ENCODE data around the gene PAX8. TPM values are rescaled to one million over a fixed set of nuclear protein-coding genes. Genes with fewer than 3 reads are reported as not detected.

Gene PAX8
- total and polyA plus RNA-seq, 2 of the 13 experiments (the other 11 are each of a cell fraction or from before 2014, with no cell fraction given), result 1.5 to 8.8 TPM

- TF ChIP-seq ZNF143 (CRISPR knock-in tag; IDR thresholded peaks at IDR 0.05) (no peak), TCF7 (IDR thresholded peaks at IDR 0.05; ENCODE audit: low read depth) (no peak), KDM4B (CRISPR knock-in tag; IDR thresholded peaks at IDR 0.05) (no peak), IRX3 (CRISPR knock-in tag; IDR thresholded peaks at IDR 0.05; ENCODE audit: borderline replicate concordance, low read depth) (no peak), FOXK2 (IDR thresholded peaks at IDR 0.05) (no peak), ZBTB42 (CRISPR knock-in tag; IDR thresholded peaks at IDR 0.05) (peak; percentile 68; the same call in 1 of the 2 replicates), ZNF510 (CRISPR knock-in tag; IDR thresholded peaks at IDR 0.05; ENCODE audit: low read depth) (no peak), BRCA1 (CRISPR knock-in tag; IDR thresholded peaks at IDR 0.05) (no peak), THAP8 (CRISPR knock-in tag; IDR thresholded peaks at IDR 0.05; ENCODE audit: borderline replicate concordance) (peak; percentile 91; the same call in 1 of the 2 replicates), HCFC1 (IDR thresholded peaks at IDR 0.05; ENCODE audit: low read depth, low read length) (no peak), ATF7 (IDR thresholded peaks at IDR 0.05) (no peak), ATF7 (CRISPR knock-in tag; IDR thresholded peaks at IDR 0.05) (0 out of 2 replicates have a peak, but pooled peaks have one; percentile 23), SP4 (CRISPR knock-in tag; IDR thresholded peaks at IDR 0.05) (peak; percentile 84), ZGPAT (CRISPR knock-in tag; IDR thresholded peaks at IDR 0.05) (peak; percentile 93), ZNF607 (CRISPR knock-in tag; IDR thresholded peaks at IDR 0.05; ENCODE audit: borderline replicate concordance) (peak; percentile 93), EED (CRISPR knock-in tag; IDR thresholded peaks at IDR 0.05) (peak; percentile 98), POLR2A (IDR thresholded peaks at IDR 0.05; ENCODE audit: insufficient read depth in 1 of 2, low read depth in 2 of 2, low read length in 2 of 2) (peak in 1 of 2 experiments; percentile 64; a peak in 2 of 4 replicates), HOXA9 (CRISPR knock-in tag; IDR thresholded peaks at IDR 0.05; ENCODE audit: borderline replicate concordance) (peak; percentile 12), ZC3H4 (CRISPR knock-in tag; IDR thresholded peaks at IDR 0.05; ENCODE audit: borderline replicate concordance) (no peak), ZNF567 (CRISPR knock-in tag; IDR thresholded peaks at IDR 0.05; ENCODE audit: borderline replicate concordance) (no peak), ZSCAN29 (CRISPR knock-in tag; conservative IDR thresholded peaks at IDR 0.05) (peak; percentile 47; the same call in 1 of the 2 replicates), MBD4 (IDR thresholded peaks at IDR 0.05; ENCODE audit: borderline replicate concordance, low read length) (no peak), THRA (CRISPR knock-in tag; IDR thresholded peaks at IDR 0.05; ENCODE audit: borderline replicate concordance) (no peak)
- TF ChIP-seq, protein P1, sequence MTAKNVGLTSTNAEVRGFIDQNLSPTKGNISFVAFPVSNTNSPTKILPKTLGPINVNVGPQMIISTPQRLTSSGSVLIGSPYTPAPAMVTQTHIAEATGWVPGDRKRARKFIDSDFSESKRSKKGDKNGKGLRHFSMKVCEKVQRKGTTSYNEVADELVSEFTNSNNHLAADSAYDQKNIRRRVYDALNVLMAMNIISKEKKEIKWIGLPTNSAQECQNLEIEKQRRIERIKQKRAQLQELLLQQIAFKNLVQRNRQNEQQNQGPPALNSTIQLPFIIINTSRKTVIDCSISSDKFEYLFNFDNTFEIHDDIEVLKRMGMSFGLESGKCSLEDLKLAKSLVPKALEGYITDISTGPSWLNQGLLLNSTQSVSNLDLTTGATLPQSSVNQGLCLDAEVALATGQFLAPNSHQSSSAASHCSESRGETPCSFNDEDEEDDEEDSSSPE (CRISPR knock-in tag; IDR thresholded peaks at IDR 0.05), result peak; percentile 81
- TF ChIP-seq, protein P2, sequence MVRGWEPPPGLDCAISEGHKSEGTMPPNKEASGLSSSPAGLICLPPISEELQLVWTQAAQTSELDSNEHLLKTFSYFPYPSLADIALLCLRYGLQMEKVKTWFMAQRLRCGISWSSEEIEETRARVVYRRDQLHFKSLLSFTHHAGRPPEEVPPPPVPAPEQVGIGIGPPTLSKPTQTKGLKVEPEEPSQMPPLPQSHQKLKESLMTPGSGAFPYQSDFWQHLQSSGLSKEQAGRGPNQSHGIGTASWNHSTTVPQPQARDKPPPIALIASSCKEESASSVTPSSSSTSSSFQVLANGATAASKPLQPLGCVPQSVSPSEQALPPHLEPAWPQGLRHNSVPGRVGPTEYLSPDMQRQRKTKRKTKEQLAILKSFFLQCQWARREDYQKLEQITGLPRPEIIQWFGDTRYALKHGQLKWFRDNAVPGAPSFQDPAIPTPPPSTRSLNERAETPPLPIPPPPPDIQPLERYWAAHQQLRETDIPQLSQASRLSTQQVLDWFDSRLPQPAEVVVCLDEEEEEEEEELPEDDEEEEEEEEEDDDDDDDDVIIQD (CRISPR knock-in tag; IDR thresholded peaks at IDR 0.05; ENCODE audit: low read depth), result peak; percentile 45; the same call in 1 of the 2 replicates
Observed at GRCh38 chr2:113198790-113199612, 79.7 kb downstream of the PAX8 start (continued).
